Activated T-cell treated with anti-CD3 and anti-CD28 coated beads, Interleukin-2, amount 50 U/mL, for 4 hours (primary cell): ENCODE data around the gene ADGRL1. TPM values are rescaled to one million over a fixed set of nuclear protein-coding genes. Genes with fewer than 3 reads are reported as not detected.
"Not testable (repeated sequence)": the region's sequence is repeated elsewhere in the genome, so short reads cannot be mapped to it uniquely, and the experiment has no call there.

Source experiments
- ATAC-seq, 2 donors: fragments of 200-7000 bp; cut with Tn5 transposase; one replicate each; pipeline ENCODE4 v1.10.0; 2021
- DNase-seq: peaks from one replicate; pipeline ENCODE4 v3.0.0-alpha.2; 2020
- H3K27me3 Mint-ChIP-seq: one replicate; pipeline ENCODE4 v1.8.0; 2021; ENCODE audit warnings: low read depth, mixed read lengths
- H3K36me3 Mint-ChIP-seq: one replicate; pipeline ENCODE4 v1.8.0; 2022; ENCODE audit warnings: mixed read lengths; ENCODE audit not compliant: insufficient read depth
- H3K4me1 Mint-ChIP-seq: one replicate; pipeline ENCODE4 v1.8.0; 2021; ENCODE audit warnings: low read depth, mixed read lengths
- H3K4me3 Mint-ChIP-seq: one replicate; pipeline ENCODE4 v1.8.0; 2021; ENCODE audit warnings: mild to moderate bottlenecking, moderate library complexity, mixed read lengths
- H3K9me3 Mint-ChIP-seq: one replicate; pipeline ENCODE4 v1.8.0; 2021; ENCODE audit warnings: mixed read lengths
- total RNA-seq, 3 donors: library from RNA; stranded (reverse); gene quantifications; one replicate each; pipeline ENCODE4 v1.2.1, GENCODE V29; 2021

The ADGRL1 gene
- total RNA-seq, 3 donors from 2014 or later = 22.2 to 30.2 (median 23.6) TPM

DNA sequence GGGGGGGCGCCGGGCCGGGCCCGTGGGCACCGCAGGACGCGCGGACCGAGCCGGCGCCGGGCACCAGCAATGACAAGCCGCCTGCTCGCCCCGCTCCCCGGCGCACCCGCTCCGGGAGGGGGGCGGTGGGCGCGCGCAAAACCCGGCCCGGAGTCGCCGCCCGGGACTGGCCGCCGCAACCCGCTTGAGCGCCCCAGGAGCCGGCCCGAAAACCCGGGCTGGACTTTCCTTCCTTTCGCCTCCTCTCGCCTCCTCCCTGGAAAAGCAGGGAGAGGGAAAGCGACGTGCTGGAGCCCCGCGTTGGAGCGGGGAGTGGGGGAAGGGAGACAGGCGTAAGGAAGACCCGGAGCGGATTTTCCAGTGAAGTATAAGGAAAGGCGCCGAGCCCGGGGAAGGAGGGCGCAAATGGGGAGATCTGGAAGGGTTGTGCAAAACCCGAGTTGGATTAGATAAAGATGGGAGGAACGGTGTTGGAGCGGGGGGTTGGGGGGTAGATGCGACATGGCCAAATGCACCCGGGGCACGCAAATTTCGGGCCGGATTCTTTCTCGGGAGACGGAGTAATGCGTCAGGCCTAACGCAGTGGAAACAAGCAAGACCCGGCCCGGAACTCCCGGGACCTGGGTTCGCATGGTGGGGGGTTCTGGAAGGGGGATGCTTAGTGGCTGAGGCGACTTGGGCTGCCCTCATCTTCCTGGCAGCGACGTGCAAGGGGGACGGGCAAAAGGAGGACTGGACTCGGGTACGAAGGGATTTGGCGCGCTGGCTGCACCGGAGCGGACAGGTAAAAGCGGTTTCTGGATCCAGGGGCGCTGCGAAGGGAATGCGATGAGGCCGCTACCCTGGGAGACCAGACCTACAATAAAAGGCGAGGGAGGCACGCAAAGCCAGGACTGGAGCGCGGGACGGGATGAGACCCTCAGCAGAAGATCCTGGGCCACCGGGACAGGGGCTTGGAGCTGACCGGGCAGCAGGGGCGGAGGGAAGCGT is 1.1 kb upstream of the ADGRL1 start:
- DNase-seq (peak; percentile 72), ATAC-seq (peak; percentile 69 to 75)
- H3K4me3 Mint-ChIP-seq = peak overlapping the region; percentile 88
- H3K36me3 Mint-ChIP-seq, H3K9me3 Mint-ChIP-seq: not testable (repeated sequence)
- H3K4me1 Mint-ChIP-seq = peaks cover 34% of the 10 kb centered on the region
- H3K27me3 Mint-ChIP-seq = peaks cover 16% of the 10 kb centered on the region

- peak; percentile 20 to 25 for ATAC-seq
Measured at GRCh38 chr19:14206308-14206707, 339 bp upstream of the ADGRL1 start.

GRCh38 chr19:14204676-14205451 is 1.1 kb downstream of the ADGRL1 start:
- Mint-ChIP-seq H3K4me3 (peak overlapping the region; percentile 86), H3K4me1 (peaks cover 38% of the 10 kb centered on the region), H3K27me3 (peaks cover 17% of the 10 kb centered on the region)
- H3K9me3 Mint-ChIP-seq, H3K36me3 Mint-ChIP-seq, ATAC-seq, DNase-seq: not testable (repeated sequence)

More at GRCh38 chr19:14206308-14206707, 339 bp upstream of the ADGRL1 start:
- not testable (repeated sequence) for DNase-seq, H3K36me3 Mint-ChIP-seq, H3K4me3 Mint-ChIP-seq, H3K9me3 Mint-ChIP-seq
- Mint-ChIP-seq H3K4me1 (peaks cover 38% of the 10 kb centered on the region), H3K27me3 (peaks cover 17% of the 10 kb centered on the region)

GRCh38 chr19:14204219-14204618 is 1.8 kb downstream of the ADGRL1 start:
- H3K4me1 Mint-ChIP-seq = peaks cover 35% of the 10 kb centered on the region
- peak overlapping the region; percentile 86 for H3K4me3 Mint-ChIP-seq

GRCh38 chr19:14203788-14204187 is 2.2 kb downstream of the ADGRL1 start:
- not testable (repeated sequence) for ATAC-seq, H3K9me3 Mint-ChIP-seq, H3K36me3 Mint-ChIP-seq

More at GRCh38 chr19:14204219-14204618, 1.8 kb downstream of the ADGRL1 start:
- not testable (repeated sequence) for ATAC-seq, H3K9me3 Mint-ChIP-seq, DNase-seq, H3K36me3 Mint-ChIP-seq
- peaks cover 13% of the 10 kb centered on the region for H3K27me3 Mint-ChIP-seq

DNA sequence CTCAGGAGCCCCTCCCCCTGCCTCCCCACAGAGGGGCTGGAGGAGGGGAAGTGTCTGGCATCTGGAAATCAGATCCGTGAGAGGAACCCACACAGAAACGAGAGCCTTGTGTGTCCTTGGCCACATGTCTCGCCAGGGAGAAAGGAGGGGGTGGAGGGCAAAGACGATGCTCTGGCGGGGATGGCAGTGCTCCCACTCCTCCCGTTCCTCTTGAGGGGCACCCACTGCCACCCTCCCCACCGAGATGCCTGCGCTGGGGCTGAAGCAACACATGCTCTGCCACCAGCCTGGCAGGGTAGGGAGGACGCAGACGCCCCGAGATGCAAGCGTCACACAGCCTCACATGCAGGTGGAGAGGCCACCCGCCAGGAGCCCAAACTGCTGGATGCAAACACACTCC is 2.8 kb downstream of the ADGRL1 start:
- ATAC-seq = no peak
- Mint-ChIP-seq H3K36me3 (no peaks in the 10 kb centered on the region), H3K4me3 (no peak overlapping the region), H3K27me3 (peaks cover 11% of the 10 kb centered on the region), H3K9me3 (no peaks in the 10 kb centered on the region), H3K4me1 (peaks cover 31% of the 10 kb centered on the region)
- DNase-seq = no peak

More at GRCh38 chr19:14203788-14204187, 2.2 kb downstream of the ADGRL1 start:
- DNase-seq = not testable (repeated sequence)
- Mint-ChIP-seq H3K27me3 (peaks cover 13% of the 10 kb centered on the region), H3K4me1 (peaks cover 33% of the 10 kb centered on the region), H3K4me3 (peak overlapping the region; percentile 86)

DNA sequence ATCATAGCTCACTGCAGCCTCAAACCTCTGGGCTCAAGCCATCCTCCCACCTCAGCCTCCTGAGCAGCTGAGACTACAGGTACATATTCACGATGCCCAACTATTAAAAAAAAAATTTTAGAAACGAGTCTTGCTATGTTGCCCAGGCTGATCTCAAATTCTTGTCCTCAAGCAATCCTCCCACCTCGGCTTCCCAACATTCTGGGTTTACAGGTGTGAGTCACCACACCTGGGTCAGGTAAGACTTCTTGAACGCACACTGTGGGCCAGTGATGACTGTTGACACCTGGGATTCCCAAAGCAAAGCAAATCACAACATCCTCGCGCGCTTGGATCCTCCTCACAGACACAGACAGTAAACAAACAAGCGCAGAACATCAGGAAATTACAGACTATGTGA is 4.5 kb downstream of the ADGRL1 start:
- not testable (repeated sequence) for H3K4me3 Mint-ChIP-seq, ATAC-seq, H3K27me3 Mint-ChIP-seq, DNase-seq, H3K36me3 Mint-ChIP-seq, H3K9me3 Mint-ChIP-seq
- H3K4me1 Mint-ChIP-seq = peaks cover 30% of the 10 kb centered on the region

DNA sequence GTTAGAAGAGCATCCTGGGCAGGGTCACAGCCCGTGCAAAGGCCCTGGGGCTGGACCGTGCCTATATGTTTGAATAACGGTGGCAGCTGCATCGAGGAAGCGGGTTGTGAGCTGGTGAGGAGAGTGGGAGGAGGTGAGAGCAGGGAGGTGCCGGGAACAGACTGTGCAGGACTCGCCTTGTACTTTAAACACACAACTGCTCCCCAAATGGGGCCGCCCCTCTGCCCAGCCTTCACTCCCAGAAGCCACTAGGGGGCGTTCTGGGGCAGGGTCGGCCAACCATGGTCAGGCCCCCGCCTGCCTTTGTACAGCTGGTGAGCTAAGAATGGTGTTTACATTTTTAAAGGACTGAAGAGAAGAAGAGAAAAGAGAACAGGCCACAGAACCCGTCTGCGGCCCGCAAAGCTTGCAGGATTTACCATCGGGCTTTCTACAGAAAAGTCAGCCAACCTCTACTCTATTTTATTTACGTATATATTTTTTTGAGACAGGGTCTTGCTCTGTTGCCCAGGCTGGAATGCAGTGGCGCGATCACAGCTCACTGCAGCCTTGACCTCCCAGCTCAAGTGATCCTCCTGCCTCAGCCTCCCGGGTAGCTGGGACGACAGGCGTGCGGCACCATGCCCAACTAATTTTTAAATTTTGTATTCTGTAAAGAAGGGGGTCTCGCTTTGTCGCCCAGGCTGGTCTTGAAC is 5.7 kb downstream of the ADGRL1 start:
- ATAC-seq = peak; percentile 73 to 76

DNA sequence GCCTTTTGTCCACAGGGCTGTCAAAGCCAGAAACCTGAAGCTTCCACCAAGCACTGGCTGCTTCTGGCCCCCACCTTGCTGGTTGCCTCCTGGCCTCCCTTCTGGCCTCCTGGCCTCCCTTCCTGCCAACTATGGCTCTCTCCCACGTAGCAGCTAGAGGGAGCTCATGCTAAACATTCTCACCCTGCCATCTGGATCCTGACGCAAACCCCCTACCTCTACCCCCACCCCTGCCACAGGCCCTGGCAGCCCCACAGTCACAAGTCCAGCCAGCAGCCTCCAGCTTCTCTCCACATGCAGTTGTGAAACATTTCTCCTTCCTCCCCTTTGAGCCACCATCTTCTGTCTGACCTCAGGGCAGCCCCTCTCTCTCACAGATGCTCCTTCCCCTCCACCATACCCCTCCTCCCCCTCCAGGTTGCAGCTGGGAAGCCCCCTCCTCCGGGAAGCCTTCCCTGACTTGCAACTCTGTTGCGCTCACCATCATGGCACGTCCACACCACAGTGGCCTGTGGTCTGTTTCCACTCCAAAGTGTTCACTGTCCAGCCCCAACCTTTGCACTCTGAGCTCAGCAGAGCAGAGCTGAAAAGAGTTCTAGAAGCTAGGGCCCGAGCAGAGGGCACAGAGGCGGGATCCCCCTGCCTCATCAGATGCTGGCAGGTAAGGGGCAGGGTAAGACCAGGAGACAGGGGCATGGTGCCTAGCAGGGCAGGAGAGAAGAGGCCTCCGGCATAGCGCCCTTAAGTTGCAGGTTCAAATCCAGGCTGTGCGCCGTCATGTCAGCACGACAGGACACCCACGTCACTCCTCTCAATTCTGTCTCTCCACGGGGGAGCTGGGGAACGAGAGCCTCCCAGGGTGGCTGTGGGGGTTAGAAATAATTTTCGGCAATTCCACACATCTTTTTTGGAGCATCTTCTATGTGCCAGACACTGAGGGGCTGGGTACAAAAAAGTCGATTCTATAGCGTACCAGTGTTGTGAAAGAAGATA is 7.3 kb downstream of the ADGRL1 start:
- peaks cover 1% of the 10 kb centered on the region for H3K27me3 Mint-ChIP-seq
- ATAC-seq (no peak), DNase-seq (no peak)
- H3K36me3 Mint-ChIP-seq = no peaks in the 10 kb centered on the region
- H3K9me3 Mint-ChIP-seq = no peaks in the 10 kb centered on the region
- H3K4me3 Mint-ChIP-seq = no peak overlapping the region
- H3K4me1 Mint-ChIP-seq = peaks cover 25% of the 10 kb centered on the region

More for the DNA sequence above, 5.7 kb downstream of the ADGRL1 start:
- not testable (repeated sequence) for H3K36me3 Mint-ChIP-seq, H3K9me3 Mint-ChIP-seq, H3K4me3 Mint-ChIP-seq, H3K27me3 Mint-ChIP-seq
- H3K4me1 Mint-ChIP-seq = peaks cover 36% of the 10 kb centered on the region
- peak; percentile 48 for DNase-seq

GRCh38 chr19:14197882-14198281 is 8.1 kb downstream of the ADGRL1 start:
- Mint-ChIP-seq H3K4me3 (no peak overlapping the region), H3K36me3 (no peaks in the 10 kb centered on the region), H3K9me3 (no peaks in the 10 kb centered on the region), H3K27me3 (peaks cover 1% of the 10 kb centered on the region), H3K4me1 (peaks cover 18% of the 10 kb centered on the region)
- DNase-seq (no peak), ATAC-seq (no peak)

- not testable (repeated sequence) for H3K27me3 Mint-ChIP-seq, ATAC-seq, DNase-seq, H3K36me3 Mint-ChIP-seq, H3K4me3 Mint-ChIP-seq, H3K9me3 Mint-ChIP-seq
- peaks cover 18% of the 10 kb centered on the region for H3K4me1 Mint-ChIP-seq
Measured at GRCh38 chr19:14197288-14197687, 8.7 kb downstream of the ADGRL1 start.

GRCh38 chr19:14196105-14196504 is 9.9 kb downstream of the ADGRL1 start:
- Mint-ChIP-seq H3K4me3 (peak overlapping the region; percentile 19), H3K4me1 (peaks cover 19% of the 10 kb centered on the region)
- DNase-seq (peak; percentile 78), ATAC-seq (peak; percentile 78 to 82)
- H3K36me3 Mint-ChIP-seq, H3K9me3 Mint-ChIP-seq, H3K27me3 Mint-ChIP-seq: not testable (repeated sequence)

GRCh38 chr19:14195216-14195615 is 10.8 kb downstream of the ADGRL1 start:
- not testable (repeated sequence) for H3K27me3 Mint-ChIP-seq, H3K4me3 Mint-ChIP-seq, H3K36me3 Mint-ChIP-seq, H3K9me3 Mint-ChIP-seq, DNase-seq, ATAC-seq
- H3K4me1 Mint-ChIP-seq = peaks cover 24% of the 10 kb centered on the region
